ENCODE measurements around the gene TMED8. TPM values are rescaled to one million over a fixed set of nuclear protein-coding genes. Genes with fewer than 3 reads are reported as not detected.

Gene TMED8
- total and polyA plus RNA-seq, 4 donors = 1.3 to 6.9 (median 4.2) TPM

DNA sequence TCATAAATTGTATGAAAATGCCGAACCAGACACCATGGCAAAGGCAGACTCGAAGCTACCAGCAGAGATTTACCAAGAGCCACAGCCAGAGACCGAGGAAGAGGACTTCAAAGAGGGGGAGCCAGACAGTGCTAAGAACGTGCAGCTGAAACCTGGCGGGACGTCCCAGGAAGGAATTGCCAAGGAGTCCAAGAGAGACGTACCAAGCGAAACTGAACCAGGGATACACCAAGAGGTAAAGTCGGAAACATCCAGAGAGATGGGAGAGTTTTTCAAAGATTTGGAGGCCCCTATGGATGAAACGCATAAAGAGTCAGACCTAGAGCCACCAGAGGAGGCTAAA is 579 bp upstream of the TMED8 start:
- H3K4me1 ChIP-seq (ENCODE audit: control insufficient read depth in 4 of 4, insufficient read depth in 4 of 4, low read length in 3 of 4) = peaks cover 0 to 14% (median 12%) of the 10 kb centered on the region in 4 donors
- H3K27me3 ChIP-seq (ENCODE audit: control insufficient read depth in 4 of 4, insufficient read depth in 4 of 4, low read length in 3 of 4) = no peaks in the 10 kb centered on the region
- WGBS = 16% methylated on average over 10 of the region's 10 CpGs
- no peak for TF ChIP-seq HNF4A (conservative IDR thresholded peaks at IDR 0.05)
- TF ChIP-seq HNF4G (IDR thresholded peaks at IDR 0.05) = no peak
- TF ChIP-seq, protein P1, sequence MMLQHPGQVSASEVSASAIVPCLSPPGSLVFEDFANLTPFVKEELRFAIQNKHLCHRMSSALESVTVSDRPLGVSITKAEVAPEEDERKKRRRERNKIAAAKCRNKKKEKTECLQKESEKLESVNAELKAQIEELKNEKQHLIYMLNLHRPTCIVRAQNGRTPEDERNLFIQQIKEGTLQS (IDR thresholded peaks at IDR 0.05) = no peak
- no peak for TF ChIP-seq RAD21 (IDR thresholded peaks at IDR 0.05)
- H3K9ac ChIP-seq (ENCODE audit: low read depth in 1 of 2, low read length in 2 of 2) = no peak overlapping the region
- DNase-seq (ENCODE audit: low spot score) = no peak
- H3K4me3 ChIP-seq (ENCODE audit: low read depth in 1 of 3, low read length in 3 of 3) = peak overlapping the region; percentile 62 to 97 (median 93)
- no peaks in the 10 kb centered on the region for H3K36me3 ChIP-seq (ENCODE audit: control insufficient read depth in 4 of 4, insufficient read depth in 3 of 4, low read depth in 1 of 4, low read length in 3 of 4)
- H3K9me3 ChIP-seq (ENCODE audit: control insufficient read depth in 4 of 4, low read length in 3 of 4) = no peaks in the 10 kb centered on the region
- H3K27ac ChIP-seq (ENCODE audit: low read depth in 1 of 2, low read length in 2 of 2) = no peak overlapping the region

DNA sequence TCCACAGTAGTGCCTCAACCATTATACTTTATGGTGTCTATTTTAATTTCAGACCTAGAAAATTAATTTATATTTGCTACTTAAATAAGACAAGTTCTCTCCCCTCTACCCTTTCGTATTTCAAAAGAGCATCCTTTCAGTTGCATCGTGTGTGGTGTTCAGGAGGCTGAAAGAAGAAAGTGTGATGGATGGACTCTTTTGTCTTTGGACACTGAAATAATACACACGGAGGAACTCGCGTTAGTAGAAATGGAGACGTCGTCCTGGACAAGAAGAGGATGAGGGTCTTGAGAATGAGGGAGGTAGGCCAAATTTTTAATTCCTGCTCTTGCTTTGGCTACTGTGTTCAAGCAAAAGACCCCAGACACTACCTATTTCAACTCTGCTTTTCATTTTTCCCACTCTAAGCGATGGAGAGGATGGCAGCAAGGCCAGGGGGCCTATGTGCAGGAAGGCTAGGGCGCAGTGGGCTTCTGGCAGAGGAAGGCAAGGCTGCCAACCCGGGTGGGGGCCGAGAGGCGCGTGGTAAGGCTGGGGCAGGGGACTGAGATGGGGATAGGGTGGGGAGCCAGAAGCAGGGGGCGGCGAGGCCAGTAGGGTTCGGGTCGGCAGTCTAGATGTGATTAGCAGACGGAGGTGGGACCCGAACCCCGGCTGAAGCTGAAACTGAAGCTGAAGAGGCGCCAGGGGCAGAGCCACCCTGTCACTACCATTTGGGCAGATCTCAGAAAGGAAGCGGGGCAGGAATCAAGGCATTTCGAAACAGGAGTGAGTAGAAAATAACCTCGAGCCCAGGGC is 722 bp downstream of the TMED8 start:
- TF ChIP-seq, protein P1 (IDR thresholded peaks at IDR 0.05) = no peak
- TF ChIP-seq FOXA1 (IDR thresholded peaks at IDR 0.05) (no peak), SP1 (IDR thresholded peaks at IDR 0.05) (no peak), RXRA (IDR thresholded peaks at IDR 0.05) (no peak)
- no peak for DNase-seq (ENCODE audit: low spot score)
- WGBS = 18% methylated on average over 24 of the region's 24 CpGs

DNA sequence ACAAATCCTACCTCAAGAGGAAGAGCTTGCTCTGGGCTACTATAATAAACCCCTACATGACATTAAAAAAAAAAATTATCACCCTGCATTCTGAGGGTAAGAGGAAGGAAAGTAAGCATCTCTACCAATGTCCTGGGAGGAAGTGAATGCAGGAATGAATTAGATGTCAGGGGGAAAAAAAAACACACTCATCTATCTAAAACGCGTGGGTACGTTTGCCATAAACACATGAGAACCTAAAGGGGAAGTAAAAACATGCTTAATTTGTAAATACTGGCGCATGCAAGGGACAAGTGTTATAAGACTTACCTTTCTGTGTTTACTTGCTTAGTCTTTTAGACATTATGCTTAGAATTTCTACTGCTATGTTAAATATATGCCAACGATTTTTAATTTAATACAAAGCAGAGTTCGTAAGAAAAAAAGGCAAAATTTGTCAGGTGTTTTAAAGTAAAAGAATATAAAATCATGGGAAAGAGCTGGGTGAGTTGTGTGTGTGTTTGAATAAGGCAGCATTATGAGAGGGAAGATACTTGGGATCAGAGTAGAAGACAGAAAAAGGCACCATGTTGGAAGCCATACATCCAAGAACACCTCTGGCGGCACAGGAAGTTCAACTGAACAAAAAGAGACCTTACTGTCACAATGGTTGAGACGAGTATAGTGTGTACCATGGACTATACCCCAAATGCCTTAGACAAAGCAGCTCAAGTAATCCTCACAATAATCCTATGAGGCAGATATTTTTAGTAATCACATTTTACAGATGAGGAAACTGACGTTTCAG is 1.5 kb downstream of the TMED8 start:
- no peak for DNase-seq (ENCODE audit: low spot score)
- no peaks in the 10 kb centered on the region for H3K27me3 ChIP-seq (ENCODE audit: control insufficient read depth in 4 of 4, insufficient read depth in 4 of 4, low read length in 3 of 4)
- H3K36me3 ChIP-seq (ENCODE audit: control insufficient read depth in 4 of 4, insufficient read depth in 3 of 4, low read depth in 1 of 4, low read length in 3 of 4) = no peaks in the 10 kb centered on the region
- TF ChIP-seq, protein P1 (IDR thresholded peaks at IDR 0.05) = no peak
- H3K9me3 ChIP-seq (ENCODE audit: control insufficient read depth in 4 of 4, low read length in 3 of 4) = no peaks in the 10 kb centered on the region
- WGBS = 85% methylated on average over 9 of the region's 9 CpGs
- H3K4me1 ChIP-seq (ENCODE audit: control insufficient read depth in 4 of 4, insufficient read depth in 4 of 4, low read length in 3 of 4) = peaks cover 0 to 14% (median 13%) of the 10 kb centered on the region in 4 donors
- H3K9ac ChIP-seq (ENCODE audit: low read depth in 1 of 2, low read length in 2 of 2) = no peak overlapping the region
- no peak overlapping the region for H3K27ac ChIP-seq (ENCODE audit: low read depth in 1 of 2, low read length in 2 of 2)
- no peak overlapping the region for H3K4me3 ChIP-seq (ENCODE audit: low read depth in 1 of 3, low read length in 3 of 3)

More for the DNA sequence above, 722 bp downstream of the TMED8 start:
- peak overlapping the region; percentile 62 to 97 (median 93) for H3K4me3 ChIP-seq (ENCODE audit: low read depth in 1 of 3, low read length in 3 of 3)
- H3K9ac ChIP-seq (ENCODE audit: low read depth in 1 of 2, low read length in 2 of 2) = peak overlapping the region; percentile 45 to 57
- H3K9me3 ChIP-seq (ENCODE audit: control insufficient read depth in 4 of 4, low read length in 3 of 4) = no peaks in the 10 kb centered on the region
- no peaks in the 10 kb centered on the region for H3K36me3 ChIP-seq (ENCODE audit: control insufficient read depth in 4 of 4, insufficient read depth in 3 of 4, low read depth in 1 of 4, low read length in 3 of 4)
- H3K4me1 ChIP-seq (ENCODE audit: control insufficient read depth in 4 of 4, insufficient read depth in 4 of 4, low read length in 3 of 4) = peaks cover 0 to 14% (median 13%) of the 10 kb centered on the region in 4 donors
- H3K27me3 ChIP-seq (ENCODE audit: control insufficient read depth in 4 of 4, insufficient read depth in 4 of 4, low read length in 3 of 4) = no peaks in the 10 kb centered on the region
- H3K27ac ChIP-seq (ENCODE audit: low read depth in 1 of 2, low read length in 2 of 2) = peak overlapping the region; percentile 75 to 80

DNA sequence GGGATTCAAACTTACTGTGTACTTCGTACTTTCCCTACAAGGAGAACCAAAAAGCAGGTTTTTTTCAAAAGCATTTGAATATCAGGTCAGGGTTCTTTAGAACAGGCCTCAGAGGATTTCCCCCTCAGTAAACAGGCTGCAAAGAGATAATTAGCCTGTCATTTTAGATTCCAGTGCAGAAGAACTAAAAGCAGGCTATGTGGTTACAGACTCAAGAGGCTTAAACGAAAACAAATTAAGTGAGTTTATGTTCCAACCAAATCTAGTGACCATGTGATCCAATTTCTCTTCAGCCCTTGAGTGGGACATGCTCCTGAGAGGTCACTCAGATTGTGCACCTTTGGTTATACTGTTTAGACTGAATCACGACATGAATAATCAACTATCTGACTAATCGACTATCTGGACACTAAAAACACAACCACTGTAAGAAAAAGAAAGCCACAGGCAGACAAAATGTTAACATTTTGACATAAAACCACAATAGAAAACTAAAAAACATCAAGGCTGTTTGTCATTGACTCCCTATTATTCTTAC is 4.5 kb downstream of the TMED8 start:
- no peak for DNase-seq (ENCODE audit: low spot score)
- no peaks in the 10 kb centered on the region for H3K27me3 ChIP-seq (ENCODE audit: control insufficient read depth in 4 of 4, insufficient read depth in 4 of 4, low read length in 3 of 4)
- H3K9ac ChIP-seq (ENCODE audit: low read depth in 1 of 2, low read length in 2 of 2) = no peak overlapping the region
- 39% methylated on average over 4 of the region's 4 CpGs for WGBS
- no peaks in the 10 kb centered on the region for H3K9me3 ChIP-seq (ENCODE audit: control insufficient read depth in 4 of 4, low read length in 3 of 4)
- H3K4me1 ChIP-seq (ENCODE audit: control insufficient read depth in 4 of 4, insufficient read depth in 4 of 4, low read length in 3 of 4) = peaks cover 0 to 21% (median 12%) of the 10 kb centered on the region in 4 donors
- H3K36me3 ChIP-seq (ENCODE audit: control insufficient read depth in 4 of 4, insufficient read depth in 3 of 4, low read depth in 1 of 4, low read length in 3 of 4) = no peaks in the 10 kb centered on the region
- no peak overlapping the region for H3K4me3 ChIP-seq (ENCODE audit: low read depth in 1 of 3, low read length in 3 of 3)
- H3K27ac ChIP-seq (ENCODE audit: low read depth in 1 of 2, low read length in 2 of 2) = no peak overlapping the region
- TF ChIP-seq EGR1 (IDR thresholded peaks at IDR 0.05; ENCODE audit: low read depth in 2 of 2) = no peak
- TF ChIP-seq HNF4A (conservative IDR thresholded peaks at IDR 0.05) = no peak
- TF ChIP-seq, protein P1 (IDR thresholded peaks at IDR 0.05) = no peak
- TF ChIP-seq HNF4G (IDR thresholded peaks at IDR 0.05) = no peak
- TF ChIP-seq GABPA (IDR thresholded peaks at IDR 0.05 in 1 of 2, conservative IDR thresholded peaks at IDR 0.05 in 1 of 2) = no peak
- no peak for TF ChIP-seq YY1 (IDR thresholded peaks at IDR 0.05)
- TF ChIP-seq, protein P2, sequence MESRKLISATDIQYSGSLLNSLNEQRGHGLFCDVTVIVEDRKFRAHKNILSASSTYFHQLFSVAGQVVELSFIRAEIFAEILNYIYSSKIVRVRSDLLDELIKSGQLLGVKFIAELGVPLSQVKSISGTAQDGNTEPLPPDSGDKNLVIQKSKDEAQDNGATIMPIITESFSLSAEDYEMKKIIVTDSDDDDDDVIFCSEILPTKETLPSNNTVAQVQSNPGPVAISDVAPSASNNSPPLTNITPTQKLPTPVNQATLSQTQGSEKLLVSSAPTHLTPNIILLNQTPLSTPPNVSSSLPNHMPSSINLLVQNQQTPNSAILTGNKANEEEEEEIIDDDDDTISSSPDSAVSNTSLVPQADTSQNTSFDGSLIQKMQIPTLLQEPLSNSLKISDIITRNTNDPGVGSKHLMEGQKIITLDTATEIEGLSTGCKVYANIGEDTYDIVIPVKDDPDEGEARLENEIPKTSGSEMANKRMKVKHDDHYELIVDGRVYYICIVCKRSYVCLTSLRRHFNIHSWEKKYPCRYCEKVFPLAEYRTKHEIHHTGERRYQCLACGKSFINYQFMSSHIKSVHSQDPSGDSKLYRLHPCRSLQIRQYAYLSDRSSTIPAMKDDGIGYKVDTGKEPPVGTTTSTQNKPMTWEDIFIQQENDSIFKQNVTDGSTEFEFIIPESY (IDR thresholded peaks at IDR 0.05) = no peak
- TF ChIP-seq, protein P3, sequence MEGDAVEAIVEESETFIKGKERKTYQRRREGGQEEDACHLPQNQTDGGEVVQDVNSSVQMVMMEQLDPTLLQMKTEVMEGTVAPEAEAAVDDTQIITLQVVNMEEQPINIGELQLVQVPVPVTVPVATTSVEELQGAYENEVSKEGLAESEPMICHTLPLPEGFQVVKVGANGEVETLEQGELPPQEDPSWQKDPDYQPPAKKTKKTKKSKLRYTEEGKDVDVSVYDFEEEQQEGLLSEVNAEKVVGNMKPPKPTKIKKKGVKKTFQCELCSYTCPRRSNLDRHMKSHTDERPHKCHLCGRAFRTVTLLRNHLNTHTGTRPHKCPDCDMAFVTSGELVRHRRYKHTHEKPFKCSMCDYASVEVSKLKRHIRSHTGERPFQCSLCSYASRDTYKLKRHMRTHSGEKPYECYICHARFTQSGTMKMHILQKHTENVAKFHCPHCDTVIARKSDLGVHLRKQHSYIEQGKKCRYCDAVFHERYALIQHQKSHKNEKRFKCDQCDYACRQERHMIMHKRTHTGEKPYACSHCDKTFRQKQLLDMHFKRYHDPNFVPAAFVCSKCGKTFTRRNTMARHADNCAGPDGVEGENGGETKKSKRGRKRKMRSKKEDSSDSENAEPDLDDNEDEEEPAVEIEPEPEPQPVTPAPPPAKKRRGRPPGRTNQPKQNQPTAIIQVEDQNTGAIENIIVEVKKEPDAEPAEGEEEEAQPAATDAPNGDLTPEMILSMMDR (IDR thresholded peaks at IDR 0.05; ENCODE audit: low read depth, low read length, missing input control) = no peak
- TF ChIP-seq JUND (IDR thresholded peaks at IDR 0.05) = no peak

Measured in liver (tissue), 9 donors.